NCI-H526 (cell line): ENCODE measurements around the gene MESD.
"Not testable (repeated sequence)": the region's sequence is repeated elsewhere in the genome, so short reads cannot be mapped to it uniquely, and the experiment has no call there.

ENCODE experiments used
- DNase-seq, 2 experiments: peaks; one replicate each; lab custom pipeline; 2025; lab: John Stamatoyannopoulos, UW

The MESD gene

DNA sequence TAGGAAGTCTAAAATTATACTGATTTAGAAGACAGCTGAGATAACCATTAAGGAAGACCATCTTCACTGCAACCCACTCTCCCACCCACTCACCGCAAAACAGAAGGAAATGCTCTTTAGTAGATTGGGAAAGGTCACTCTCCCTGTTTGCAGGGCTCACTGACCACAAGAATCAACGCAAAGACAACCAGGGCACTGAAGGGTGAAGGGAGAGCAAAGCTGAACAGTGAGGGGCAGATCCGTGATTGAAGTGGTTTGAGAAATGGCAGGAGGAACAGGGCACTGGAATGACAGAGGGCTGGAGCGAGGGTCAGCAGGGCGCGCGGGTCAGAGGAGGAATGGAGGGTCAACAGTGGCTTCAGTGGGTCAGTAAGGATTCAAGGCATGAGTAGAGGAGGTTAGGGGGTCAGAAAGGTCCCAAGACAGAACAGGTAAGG, 520 bp downstream of the MESD start:
- peak in 1 of 2 experiments; percentile 35 for DNase-seq

DNA sequence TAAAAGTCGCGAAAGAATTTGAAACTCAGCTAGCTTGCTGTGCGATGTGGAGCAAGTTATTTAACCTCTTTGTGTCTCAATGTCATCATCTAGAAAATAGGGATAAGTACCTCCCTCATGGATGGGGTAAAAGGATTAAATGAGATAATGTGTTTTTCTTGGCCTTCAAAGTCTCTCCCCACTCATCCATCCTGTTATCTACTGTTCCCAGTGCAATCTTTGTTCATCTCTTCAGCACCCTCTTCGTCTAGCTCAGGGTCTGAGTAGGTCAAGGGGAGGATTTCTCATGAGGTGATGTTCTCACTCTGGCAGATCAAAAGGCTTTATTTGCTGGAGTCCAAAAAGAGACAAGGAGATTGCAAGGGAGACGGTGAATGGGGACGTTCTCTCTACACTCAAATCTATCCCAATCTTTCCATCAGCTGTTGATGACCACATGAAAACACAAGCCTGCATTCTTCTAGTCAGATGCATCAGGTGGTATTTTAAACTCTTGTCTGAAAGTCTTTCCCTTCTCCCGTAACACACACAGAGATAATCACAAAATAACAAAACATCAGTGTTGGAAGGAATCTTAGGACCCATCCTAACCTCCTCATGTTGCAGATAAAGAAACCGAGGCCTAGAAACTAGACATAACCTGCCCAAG, 1.3 kb downstream of the MESD start:
- DNase-seq: no peak

DNA sequence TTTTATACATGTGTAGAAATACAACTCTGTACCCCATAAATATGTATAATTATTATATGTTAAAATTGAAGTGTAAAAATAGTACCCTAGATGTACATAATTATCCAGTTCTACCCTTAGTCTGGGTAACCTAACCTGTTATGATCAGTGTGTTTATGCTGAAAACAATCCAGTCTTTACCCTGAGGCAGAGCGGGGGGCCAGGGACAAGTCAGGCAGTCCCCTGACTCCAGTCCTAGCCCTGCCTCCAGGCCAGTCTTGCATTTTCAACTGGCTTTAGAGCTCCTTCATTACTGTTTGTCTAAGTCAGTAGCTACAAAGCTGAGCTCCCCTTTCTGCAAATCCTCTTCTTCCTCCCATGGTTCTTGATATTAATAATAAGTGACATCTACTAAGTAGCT, 3.1 kb downstream of the MESD start:
- DNase-seq: no peak

DNA sequence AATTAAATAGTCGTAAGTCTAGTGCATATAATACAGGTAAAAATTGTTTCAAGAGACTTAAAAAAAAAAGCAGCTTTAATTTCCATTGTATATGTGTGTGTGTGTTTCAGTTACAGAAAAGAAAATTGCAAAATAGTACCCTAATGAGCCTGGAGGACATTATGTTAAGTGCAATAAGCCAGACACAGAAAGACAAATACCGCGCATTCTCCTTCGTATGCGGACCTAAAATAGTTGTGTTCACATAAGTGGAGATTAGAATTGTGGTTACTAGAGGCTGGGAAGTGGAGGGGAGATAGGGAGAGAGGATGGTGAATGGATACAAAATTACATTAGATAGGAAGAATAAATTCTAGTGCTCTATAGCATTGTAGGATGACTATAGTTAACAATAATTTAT, 3.6 kb downstream of the MESD start:
- no peak for DNase-seq

DNA sequence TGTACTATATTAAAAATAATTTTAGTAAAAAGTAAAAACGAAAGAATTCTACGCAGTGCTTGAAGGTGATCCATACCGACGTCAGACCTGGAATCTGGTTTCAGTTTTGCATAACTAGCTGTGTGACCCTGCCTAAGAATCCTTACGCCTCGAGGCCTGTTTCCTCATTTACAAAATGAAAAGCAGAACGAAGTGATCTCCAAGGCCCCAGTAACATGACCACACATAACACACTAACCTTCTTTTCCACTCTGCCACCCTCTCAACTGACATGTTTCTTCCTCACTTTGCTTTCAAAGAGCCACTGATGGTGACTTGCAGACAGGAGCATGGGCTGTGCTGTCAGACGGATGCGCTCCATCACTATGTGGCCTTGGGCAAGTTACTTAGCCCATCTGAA, 4.8 kb downstream of the MESD start:
- peak; percentile 45 to 74 for DNase-seq

DNA sequence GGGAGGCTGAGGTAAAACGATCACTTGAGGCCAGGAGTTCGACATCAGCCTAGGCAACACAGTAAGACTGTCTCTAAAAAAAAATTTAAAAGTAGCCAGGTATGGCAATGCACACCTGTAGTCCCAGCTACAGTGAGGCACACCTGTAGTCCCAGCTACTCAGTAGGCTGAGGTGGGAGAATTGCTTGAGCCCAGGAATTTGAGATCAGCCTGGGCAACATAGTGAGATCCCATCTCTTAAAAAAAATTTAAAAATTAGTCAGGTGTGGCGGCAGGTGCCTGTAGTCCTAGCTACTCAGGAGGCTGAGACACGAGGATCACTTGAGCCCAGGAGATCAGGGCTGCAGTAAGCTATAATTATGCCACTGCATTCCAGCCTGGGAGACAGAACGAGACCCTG, 6.8 kb downstream of the MESD start:
- DNase-seq: no peak

DNA sequence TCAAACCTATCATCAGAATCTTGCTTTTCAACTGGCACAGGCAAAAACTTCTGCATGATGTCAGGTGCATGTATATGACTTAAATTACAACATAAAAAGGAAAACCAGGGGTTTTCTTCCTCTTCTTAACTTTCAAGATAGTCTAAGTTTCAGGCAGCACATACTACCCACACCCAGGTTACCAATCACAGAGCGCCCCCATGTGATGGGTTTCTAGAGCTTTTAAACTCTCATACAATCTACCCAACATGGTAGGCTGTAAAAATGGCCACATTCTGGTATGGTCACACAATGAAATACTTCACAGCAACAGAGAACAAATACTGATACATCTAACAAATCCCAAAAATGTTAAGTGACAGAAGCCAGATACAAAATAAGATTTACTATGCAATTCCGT, 7.4 kb downstream of the MESD start:
- DNase-seq: no peak

DNA sequence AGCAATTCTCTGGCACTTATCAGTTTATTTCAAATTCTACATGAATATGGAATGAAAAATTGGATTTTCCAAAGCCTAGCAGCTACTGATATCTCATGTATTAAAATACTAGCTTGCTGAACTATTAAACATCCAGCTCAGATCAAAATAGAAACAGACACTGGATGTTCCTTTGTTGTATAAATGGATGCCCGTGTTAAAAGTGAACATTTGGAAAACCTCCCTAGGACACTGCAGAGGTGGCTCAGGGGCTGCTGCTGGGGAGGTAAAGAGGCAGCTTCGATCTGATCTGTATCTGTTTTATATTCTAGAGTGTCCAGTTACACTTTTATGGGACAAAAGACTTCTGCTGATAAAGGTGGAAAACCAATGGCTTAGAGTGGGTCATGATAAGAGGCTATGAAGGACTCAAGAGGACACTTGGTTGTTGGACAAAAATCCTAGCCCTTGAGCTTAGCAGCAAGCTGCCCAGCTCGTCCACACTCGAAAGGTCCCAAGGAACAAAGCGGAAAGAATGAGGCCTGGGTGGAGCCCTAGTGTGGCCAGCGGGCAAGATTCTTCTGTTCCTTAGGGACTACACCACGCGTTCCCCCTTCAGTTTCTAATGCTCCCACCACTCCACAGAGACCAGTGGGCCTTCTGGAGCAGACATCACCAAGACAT, 9.9 kb downstream of the MESD start:
- no peak for DNase-seq

DNA sequence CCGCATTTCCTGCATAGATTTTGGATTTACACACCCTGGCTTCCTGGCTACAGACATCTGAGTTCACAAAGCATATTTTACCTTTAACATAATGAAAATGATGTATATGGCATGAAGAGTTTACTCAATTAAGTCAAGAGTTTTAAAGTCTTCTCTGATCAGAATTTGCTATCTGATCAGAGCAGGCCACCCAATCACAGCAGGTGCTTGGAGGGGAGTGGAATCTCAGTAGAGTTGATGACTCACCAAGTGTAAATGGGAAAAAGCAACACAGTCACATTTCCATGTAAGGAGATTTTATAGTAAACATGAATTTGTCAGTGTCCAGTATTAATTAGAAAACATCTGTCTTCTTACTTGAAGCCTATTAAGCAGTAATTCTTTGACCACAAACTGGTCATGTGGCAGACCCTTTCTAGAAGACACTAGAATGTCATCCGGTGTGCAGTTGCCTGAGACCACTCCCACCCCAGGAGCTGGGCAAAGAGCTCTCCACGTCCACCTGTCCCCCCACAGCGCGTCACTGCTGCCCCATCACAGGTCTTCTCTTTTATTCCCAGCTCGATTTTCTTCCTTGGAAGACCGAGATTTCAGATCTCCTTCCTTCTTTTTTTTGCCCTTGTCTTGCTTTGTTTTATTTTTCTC, 10.8 kb downstream of the MESD start:
- no peak for DNase-seq

DNA sequence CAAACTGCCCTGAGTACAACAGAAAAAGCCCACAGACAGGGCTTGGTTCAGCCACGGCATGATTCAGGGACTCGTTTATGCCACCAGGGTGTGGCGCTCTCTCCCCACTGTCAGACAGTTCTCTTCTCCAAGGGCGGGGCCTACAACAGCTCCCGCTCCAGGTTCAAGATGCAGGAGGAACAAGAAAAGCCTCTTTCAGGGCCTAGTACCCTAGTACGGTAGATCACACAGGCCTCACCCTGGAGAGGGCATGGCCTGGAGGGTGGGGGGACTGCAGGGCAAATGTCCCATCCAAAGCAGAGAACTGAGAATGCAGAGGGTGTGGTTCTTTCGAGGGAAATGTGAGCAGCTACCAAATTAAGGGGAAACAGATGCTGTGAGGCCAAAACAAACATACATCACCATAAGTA, 12.0 kb downstream of the MESD start:
- DNase-seq: peak; percentile 59 to 84

DNA sequence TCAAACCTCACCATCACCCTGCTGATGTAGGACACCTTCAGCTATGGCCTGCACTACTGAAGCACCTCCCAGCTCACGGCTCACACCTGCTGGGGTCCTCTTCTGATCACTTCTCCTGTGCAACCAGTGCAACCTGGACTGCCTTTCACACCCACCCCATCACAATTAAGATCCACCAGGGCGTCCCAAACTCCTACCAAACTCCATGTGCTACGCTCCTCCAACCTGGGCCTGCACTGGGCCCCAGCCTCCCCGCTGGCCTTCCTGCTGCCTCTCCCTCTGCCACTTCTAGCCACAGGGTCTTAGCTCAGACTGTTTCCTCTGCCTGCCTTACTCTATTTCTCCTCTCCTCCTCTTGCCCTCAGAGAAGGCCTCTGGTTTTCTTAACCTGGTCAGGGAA, 12.8 kb downstream of the MESD start:
- no peak for DNase-seq

DNA sequence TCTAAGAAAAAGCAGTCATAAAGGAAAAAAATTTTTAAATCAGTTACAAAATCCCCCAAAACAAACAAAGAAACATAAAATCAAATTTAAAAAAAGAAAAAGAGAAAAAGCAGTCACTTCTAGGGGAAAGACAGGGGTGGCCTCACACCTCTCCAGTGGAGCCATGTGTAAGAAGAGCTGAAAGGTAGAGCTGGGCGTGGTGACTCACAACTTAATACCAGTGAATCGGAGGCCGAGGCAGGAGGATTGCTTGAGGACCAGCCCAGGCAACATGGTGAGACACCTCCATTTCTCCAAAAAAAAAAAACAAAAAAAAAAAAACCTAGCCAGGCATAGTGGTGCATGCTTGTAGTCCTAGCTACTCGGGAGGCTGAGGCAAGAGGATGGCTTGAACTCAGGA, 14.7 kb downstream of the MESD start:
- DNase-seq: no peak

DNA sequence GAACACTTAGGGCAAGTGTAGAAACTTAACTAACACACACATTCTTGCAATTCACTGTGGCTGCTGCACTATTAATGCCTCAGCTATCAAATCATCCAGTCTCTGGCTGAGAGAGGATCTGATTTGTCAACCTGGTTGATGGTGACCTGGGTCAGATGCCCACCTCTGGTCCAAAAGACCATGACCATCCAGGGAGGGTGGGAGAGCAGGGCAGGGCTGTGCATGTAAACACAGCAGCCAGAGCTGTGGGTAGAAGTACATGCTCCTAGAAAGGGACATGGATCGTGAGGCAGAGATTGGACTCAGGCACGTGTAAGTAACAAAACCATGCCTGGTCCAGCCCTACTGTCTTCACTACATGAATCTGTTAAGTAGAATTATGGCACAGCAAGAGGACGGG, 17.3 kb downstream of the MESD start:
- DNase-seq: no peak

DNA sequence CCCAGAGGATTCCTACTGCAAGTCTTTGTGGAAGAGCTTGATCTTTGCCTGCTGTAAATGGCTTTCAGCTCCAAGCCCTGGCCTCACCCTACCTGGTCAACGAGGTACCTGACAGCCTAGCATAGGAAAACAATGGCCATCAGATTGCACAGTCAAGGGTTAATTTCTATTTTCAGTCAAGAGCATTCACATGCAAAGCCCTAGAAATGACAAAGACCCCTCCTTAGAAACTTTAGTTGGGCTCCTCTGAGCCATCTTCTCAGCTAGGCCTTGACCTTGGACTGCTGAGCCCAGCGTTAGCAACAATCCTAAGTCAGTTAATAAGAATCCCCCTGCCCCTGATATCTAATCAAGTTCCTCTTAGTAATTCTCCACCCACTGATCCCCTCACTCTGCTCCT, 18.5 kb downstream of the MESD start:
- DNase-seq: no peak

DNA sequence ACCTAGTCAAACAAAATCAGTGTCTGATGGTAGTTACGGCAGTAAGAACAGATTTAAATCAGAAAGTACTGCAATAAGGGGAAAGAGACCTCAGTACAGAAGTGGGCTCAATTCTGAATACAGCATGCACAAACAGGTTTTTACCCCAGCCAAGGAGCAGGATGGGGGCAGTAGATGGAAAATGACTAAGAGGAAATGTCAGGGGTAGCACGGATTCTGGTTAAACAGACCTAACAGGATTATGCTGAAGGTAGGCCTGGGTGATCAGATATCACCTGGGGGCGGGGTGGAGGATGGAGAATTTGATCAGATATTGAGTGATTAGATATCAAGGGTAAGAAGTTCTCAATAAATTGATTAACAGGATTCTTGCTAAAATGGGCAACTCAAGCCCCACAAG, 19.0 kb downstream of the MESD start:
- no peak for DNase-seq

DNA sequence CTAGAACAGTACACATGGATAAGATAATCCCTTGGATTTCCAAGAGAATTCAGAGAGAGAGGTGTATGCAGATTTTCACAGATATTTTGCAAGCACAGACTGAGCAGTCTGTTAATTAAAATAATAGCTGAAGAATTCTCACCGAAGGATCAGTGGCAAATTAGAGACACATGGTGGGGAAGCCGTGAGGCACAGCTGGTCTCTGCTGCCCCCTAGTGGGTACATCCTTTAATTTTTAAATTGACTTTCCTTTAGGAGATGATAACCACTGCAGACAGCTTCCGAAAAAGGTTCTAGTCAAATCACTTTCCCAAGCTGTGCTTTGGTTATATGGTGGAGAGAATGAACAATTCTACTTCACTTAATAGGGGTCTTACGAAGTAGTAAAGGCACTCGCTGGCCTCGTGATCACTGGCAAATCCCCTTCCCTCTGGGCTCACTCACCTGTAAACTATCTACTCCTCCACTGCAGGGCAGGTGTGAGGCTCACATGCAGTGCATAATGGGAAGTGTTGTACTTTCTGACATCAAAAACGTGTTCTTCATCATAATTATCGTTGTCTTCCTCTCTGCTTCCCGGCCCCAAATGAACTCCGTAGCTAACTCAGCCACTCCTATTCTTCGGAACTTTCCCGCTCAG, 19.5 kb downstream of the MESD start:
- DNase-seq: peak; percentile 38 to 80

DNA sequence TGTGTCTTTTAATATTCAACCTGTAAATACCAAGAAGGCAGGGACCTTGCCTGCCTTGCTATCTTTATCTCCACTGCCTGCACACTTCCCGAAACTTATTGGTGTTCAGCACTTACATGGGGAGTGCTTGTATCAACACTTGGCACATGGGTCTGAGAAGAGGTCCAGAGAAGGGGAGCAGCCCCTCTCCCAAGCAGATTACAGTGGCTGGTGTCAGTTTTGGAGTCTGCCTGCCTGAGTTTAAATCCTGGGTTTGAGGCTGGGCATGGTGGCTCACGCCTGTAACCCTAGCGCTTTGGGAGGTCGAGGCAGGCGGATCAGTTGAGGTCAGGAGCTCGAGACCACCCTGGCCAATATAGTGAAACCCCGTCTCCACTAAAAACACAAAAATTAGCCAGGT, 20.3 kb downstream of the MESD start:
- DNase-seq: no peak

DNA sequence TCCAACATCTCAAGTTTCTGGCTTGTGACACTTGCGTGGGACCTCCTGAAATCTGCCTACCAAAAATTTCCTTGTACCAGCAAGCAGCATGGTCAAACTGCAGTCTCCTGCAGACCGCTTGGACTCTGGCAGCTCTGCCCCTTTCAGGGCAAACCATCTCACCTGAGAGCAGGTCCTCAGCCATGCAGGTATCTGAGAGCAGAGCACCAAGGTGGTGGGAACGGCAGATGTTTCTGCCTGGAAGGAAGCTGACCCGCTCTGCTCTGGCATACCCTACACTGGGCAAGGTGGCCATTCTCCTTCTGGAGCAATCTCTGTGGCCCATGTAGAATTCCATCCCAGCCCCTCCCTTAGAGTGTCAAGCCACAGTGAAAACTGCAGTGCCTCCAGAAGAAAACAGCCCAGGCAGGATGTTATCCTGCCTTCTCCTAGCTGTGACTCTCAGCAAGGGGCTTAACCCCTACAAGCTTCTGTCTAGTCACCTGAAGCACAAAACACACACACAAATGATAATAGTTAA, 21.6 kb downstream of the MESD start:
- DNase-seq: no peak

DNA sequence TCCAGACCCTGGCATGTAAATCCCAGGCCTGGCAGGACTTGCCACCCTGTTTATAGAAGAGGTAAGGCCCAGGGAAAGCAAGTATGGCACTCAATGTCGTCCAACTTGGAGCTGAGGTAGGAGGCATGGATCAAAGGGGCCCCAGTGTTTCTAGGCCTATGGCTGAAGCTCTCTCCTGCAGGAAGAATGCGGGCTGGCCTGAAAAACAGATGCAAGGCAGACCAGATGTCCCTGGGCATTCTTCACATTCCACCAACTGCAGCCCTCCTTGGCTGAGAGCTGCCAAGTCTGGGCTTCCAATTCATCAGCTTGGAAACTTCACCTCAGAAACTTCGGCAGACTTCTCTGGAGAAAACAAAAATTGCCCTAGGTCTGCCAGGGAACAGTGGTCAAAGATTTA, 22.2 kb downstream of the MESD start:
- no peak for DNase-seq

DNA sequence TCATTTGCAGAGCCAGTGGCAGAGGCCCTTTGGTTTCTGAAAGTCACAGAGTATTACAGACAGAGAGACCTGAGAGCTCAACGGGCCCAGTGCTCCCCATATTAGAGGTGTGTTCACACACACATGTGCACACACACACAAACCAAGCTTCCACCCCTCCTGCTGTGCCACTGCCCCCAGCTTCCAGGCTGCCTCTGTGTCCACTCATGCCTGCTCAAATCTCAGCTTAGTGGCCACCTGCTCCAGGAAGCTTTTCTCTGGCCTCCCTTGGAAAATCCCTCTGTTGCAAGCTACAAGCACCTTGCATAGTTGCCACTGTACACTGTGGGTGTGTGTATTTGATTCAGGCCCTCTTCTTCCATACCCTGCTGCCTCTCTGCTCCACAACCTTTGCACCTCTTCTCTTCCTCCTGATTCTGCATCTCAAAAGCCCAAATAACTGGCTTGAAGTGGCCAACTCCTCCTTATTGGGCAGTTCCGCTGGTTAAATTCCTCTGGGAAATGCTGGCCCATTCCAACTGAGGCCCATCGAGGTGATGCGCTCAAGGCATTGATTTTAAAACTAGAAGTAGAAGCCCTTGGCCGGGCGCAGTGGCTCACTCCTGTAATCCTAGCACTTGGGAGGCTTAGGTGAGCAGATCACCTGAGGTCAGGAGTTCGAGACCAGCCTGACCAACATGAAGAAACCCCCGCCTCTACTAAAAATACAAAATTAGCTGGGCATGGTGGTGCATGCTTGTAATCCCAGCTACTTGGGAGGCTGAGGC, 23.0 kb downstream of the MESD start:
- no peak for DNase-seq

DNA sequence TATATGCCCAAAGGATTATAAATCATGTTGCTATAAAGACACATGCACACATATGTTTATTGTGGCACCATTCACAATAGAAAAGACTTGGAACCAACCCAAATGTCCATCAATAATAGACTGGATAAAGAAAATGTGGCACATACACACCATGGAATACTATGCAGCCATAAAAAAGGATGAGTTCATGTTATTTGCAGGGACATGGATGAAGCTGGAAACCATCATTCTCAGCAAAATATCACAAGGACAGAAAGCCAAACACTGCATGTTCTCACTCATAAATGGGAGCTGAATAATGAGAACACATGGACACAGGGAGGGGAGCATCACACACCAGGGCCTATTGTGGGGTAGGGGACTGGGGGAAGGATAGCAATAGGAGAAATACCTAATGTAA, 24.2 kb downstream of the MESD start:
- not testable (repeated sequence) for DNase-seq
